DMS153 treated with DMSO at 0.1 percent for 48 hours (cell line): ENCODE data around the gene GJA3.

Experiments
- DNase-seq: peaks from one replicate; lab custom pipeline; 2025; ENCODE audit not compliant: unreplicated experiment; lab: John Stamatoyannopoulos, UW

The GJA3 gene

DNA sequence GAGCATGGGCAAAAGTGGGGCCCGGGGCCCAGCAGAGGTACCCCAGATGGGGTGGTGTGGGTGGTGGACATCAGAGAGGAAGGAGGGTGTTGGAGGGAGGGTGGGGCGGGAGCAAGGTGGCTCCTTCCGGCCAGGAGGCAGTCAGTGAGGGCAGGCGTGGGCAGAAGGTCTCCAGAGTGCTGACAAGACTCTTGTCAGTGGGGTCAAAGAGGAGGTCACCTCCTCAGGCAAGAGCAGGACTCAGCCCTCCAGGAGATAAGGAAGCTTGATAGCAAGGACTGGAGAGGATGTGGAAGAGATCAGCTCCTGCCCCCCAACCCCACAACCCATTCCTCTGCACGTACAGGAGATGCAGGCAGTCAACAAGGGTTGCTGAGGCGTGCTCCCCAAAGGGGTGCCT, 9.8 kb downstream of the GJA3 start:
- DNase-seq, result no peak

DNA sequence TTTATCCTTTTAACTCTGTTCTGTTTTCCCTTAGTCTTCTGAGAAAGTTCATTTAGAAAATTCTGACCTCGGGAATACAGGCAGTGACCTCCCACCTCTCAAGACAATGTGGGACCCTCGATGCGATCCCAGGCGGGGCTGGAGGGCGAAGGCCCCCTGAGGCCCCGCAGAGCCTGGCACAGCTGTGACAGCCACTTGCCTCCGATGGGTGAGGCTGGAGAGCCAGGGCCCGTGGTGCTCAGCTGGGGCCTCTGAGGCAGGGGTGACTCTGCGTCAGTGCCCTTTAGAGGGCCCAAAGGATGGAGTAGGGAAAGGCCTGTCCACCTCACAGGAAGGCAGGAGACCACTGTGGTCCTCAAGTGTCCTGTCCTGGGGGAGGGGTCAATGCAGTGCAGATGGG, 10.3 kb downstream of the GJA3 start:
- no peak for DNase-seq

DNA sequence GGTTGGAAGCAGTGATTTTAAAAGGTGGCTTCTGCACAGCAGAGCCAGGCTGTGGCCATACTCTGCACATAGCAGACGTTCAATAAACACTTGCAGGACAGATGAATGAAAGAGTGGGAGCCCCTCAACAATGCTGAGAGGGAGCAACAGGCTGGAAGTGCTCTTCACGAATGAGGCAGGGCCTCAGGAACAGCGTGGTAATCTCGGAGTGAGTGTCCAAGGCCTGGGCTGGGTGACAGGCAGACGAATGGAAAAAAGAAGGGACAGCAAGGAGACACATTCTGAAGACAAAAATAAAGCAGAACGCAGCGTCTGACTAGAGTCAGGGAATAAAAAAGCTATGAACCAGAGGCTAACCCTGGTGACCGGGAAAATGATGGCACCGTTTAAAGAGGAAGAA, 11.1 kb downstream of the GJA3 start:
- no peak for DNase-seq

DNA sequence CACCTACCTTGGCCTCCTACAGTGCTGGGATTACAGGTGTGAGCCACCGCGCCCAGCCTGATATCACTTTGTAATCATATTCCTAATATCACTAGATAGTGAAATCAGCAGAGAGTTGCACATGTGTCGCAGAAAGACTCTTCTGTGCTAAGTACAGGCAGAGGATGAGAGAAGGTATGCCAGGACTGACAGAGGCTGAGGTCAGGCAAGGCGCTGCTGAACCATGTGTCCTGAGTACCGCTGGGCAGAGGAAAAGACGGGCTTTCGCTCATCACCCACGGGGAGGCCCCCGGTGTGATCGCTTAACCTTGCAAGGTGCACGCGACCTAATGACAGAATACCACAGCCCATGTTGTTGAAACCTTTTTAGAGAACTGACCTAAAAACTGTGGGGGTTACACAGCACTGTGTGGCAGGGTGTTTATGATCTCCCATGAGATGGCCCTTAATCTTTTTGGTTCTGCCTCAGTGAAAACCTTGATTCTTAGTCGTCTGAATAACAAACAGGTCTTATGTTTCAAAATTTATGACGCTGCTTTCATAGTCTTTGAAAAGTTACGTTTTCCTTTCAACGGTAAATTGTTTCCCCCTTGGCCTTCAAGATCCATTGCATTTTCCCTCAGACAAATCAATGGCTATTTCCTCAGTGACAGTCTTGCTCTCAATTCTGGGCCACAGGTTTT, 12.2 kb downstream of the GJA3 start:
- no peak for DNase-seq

DNA sequence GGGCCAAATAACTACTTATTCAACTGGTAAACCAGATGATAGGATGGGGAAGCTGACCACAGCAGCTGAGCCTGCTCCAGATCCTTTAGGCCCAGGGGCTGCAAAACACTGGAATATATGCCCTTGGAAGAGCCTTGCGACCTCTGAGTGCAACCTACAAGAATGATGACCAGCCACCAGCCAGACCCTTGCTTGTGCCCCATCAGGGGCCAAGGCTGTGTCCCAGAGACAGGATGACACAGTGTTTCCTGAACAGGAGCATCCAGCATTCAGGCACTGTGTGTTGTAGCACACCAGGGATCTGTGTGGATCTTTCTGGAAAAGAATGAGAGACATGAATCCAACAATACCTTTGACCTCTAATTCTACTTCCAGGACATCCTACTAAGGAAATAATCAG, 14.5 kb downstream of the GJA3 start:
- DNase-seq, result no peak

DNA sequence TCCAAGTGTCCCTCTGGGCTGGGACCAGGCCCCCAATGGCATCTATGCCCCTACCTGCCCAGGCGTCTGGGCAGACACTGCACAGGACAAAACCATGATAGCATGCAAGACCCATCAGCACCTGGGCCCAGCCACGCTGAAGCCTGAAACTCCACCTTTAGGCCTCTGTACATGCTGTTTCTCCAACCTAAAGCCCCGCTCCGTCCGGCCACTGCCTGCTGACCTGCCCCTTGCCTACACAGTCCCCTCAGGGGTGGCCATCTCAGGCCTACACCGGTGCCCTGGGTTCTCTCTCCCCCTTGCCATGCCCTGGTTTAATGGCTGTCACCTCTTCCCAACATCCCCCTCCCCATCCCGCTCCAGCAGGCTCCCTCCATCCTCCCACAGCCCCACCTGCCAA, 15.3 kb downstream of the GJA3 start:
- DNase-seq, result no peak

DNA sequence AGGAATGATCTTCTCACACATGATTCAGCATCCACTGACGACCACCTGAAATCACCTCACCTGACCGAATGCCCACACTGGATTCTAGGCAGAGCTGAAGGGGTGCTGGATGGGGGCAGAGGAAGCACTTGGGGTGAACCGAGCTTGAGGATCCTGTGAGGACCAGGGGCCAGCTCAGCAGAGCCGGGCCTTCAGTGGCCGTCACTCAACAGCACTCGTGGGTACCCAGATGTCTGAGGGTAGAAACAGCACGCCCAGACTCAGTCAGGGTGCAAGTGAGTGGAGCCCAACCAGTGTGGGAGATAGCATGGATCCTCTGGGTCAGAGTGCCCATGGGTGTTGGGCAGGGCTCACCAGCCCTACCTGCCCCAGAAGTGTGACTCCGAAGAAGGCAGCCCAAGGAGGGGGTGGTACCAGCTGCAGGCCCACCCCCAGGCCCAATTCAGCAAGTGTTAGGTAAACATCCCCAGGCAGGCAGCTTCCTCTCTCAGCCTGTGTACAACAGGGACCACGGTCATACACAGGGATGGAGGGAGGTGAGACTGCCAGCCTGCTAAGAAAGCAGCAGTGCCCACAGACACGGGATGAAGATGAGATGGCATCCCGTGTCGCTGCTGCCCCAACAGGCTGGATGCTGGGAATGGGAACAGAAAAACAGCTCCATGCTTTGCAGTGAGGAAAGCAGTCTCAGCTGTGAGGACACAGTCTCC, 16.6 kb downstream of the GJA3 start:
- DNase-seq, result no peak

DNA sequence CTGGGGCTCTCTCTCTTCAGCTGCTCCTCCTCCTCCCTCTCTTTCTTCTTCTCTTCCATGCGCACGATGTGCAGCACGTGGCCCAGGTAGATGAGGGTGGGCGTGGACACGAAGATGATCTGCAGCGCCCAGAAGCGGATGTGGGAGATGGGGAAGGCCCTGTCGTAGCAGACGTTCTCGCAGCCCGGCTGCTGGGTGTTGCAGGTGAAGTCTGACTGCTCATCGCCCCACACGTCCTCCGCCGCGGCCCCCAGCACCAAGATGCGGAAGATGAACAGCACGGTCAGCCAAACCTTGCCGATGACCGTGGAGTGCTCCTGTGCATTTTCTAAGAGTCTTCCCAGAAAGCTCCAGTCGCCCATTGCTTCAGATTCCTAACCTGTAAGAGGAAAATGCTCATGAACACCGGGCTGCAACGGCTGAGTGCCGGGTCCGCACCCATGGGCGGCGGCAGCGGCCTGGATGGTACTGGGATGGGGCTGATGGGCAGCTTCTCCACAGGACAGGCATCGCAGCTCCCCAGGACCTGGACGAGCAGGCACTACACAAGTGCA, 17.8 kb downstream of the GJA3 start:
- no peak for DNase-seq

DNA sequence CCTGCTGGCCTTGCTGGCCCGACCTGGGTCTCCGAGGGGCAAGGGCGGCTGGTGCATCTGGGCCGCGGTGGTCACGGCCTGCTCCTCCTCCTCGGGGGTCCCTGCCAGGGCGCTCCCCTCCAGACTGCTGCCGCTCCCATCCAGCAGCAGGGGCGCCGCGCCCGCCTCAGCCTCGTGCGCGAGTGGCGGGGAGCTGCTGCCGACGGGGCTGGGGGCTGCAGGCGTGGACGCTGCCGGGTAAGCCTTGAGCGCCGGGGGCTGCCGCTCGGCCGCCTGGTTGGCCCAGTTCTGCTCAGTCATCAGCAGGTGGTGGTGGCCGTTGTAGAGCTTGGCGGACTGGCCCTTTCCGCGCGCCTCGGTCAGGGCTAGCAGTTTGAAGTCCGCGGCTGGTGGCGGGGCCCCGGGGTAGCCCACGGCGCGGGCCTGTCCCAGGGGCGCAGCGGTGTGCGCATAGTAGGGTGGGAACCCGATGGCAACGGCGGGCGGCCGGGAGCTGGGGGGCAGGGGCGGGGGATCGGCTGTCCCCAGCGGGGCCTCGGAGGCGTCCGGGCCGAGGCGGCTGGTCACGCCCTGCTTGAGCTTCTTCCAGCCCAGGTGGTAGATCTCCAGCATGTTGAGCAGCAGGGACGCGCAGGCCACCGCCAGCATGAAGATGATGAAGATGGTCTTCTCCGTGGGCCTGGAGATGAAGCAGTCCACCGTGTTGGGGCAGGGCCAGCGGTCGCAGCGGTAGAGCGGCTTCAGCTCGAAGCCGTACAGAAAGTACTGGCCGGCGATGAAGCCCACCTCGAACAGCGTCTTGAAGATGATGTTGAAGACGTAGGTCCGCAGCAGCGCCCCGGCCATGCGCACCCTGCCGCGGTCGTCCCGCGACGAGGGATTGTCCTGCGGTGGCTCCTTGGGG, 18.6 kb downstream of the GJA3 start:
- no peak for DNase-seq

DNA sequence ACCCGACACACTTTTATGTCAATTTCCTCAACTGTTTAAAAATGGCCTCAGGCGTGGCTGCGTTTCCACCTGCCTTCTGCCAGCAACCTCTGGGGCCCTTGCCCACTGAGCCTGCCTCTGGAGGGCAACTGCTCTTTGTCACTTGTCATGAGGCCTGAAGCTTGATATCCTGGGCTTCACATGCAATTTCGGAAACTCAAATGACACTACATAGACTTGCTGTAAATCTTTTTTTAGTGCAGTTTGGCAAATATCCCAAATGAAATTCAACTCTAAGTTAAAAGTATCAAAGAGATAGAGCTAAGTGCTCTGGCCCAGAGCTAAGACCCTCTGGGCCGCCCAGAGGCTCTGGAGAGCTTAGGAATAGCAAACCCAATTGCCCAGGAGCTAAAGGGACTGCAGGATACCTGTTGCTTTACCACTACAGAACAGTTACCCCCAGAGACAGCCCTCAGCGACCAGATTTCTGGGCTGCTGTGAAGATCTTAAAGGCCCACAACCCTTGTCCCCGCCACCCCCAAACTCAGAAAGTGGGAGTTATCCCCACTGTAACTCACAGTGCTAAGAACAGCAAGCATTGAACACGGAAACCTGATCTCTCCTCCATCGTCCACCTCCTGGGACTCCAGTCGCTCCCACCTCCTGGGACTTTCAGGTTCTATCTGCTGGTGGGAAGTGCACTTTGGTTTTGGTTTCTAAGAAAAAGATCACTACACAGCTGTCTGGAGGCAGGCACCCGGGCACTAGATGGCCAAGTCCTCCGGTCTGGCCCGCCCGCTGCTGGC, 19.4 kb downstream of the GJA3 start:
- DNase-seq, result no peak

DNA sequence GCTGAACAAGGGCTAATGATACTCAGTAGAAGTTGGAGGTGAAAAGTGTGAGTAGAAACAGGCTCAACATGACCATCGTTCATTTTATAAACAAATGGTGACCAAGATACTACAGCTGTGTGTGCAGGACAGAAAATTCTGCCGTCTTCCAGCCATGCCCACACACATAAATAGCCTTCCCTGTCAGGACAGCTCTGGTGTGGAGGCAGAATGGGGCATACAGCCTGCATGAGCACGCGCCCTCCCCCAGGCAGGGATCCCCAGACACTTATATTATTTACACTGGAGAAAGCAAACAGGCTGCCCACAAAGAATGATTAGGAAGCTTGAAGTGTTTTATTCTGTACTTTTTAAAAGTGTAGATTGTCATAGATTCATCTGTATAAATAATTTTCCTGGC, 20.4 kb downstream of the GJA3 start:
- no peak for DNase-seq

DNA sequence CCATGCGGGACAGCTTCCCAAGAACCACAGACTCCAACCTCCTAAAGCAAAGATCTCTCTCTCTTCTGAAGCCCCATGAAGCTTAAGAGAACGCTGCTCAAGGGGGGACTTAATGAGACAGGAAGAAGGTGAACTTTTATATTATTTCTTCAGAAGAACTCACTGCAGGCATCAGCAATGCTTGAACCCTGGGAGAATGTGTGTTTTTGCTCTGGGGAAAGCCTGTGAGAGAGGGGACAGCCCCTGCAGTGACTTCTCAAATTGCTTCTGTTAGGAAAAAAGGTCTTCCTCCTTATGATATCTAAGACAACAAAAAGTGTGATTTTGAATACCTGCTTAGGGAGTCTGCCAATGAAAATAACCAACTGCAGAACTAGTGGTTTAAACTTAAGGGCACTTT, 23.0 kb downstream of the GJA3 start:
- no peak for DNase-seq

DNA sequence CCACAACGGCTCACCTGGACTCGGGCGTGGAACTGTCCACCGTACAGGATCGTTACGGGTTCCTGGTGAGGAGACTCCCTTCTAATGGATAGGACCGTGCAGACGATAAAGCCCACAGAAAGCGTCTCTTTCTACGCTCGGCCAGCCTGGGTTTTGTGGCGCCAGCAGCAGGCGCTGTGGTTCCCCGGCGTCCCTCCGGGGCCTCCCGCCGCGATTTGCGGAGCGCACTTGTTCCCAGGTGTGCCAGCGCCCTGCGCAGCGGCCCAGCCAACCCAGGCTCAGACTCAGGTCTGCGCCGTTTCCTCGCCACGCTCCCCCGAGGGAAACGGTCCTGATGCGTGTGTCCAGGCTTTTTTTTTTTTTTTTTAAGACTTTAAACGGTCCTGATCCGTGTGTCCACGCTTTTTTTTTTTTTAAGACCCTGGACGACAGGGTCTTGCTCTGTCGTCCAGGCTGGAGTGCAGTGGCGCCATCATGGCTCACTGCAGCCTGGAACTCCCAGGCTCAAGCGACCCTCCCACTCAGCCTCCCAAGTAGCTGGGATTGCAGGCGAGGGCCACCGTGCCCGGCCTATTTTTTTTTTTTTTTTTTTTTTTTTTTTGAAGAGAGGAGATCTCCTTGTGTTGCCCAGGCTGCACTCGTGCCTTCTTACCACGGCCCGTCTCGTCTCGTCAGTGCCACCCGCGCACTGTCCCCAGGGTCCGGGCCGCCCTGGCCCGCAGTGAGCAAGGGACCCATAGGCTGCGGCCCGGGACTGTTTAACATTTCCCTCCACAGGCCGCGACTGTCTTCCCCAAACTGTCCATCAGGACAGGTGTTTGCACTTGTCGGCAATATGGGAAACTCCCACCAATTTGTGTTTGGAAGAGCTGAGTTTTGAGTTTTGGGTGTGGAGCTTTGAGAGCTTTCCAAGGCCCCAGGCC, 23.8 kb downstream of the GJA3 start:
- no peak for DNase-seq

DNA sequence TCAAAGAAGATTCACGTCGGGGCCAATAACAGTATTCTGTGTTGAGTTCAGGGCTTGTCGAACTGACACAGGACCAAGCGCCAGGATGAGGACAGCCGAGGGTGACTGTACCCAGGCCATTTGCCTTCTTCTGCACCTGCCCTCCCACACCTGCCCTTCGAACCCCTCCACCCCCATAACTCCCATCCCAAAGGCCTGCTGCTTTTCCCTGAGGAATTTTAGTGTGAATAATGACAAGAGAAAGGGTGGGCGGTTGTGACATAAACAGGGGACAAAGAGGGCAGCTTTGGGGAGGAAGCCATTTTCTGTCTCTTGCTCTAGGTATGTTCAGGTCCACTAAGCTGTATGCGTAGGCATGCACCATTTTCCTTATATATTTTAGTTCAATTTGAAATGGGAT, 26.1 kb downstream of the GJA3 start:
- no peak for DNase-seq

DNA sequence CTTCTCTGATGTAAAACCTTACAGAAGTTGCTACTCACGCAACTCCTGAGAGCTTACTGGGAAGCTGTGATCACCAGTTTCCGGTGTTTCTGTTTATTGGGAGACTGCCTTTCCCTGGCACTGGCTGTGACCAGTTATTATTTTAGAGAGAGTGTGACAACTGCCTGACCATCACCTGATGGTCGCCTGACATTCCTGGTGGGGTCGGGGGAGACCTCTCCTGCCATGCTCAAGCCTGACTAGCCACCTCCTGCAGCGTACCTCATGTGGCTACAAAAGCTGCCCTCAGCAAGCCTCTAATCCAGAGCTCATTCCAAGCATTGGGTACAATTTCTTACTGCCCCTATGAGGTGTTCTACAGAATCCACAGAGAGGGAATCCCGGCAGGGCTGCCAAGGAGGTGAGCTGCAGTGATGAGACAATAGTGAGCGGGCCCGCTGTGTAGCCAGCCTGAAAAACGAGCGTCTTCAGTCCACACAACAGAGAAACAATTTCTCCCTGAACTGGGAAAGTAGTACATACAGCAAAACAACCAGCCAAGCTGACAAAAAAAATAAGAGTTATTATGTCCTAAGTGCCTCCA, 28.7 kb downstream of the GJA3 start:
- no peak for DNase-seq

DNA sequence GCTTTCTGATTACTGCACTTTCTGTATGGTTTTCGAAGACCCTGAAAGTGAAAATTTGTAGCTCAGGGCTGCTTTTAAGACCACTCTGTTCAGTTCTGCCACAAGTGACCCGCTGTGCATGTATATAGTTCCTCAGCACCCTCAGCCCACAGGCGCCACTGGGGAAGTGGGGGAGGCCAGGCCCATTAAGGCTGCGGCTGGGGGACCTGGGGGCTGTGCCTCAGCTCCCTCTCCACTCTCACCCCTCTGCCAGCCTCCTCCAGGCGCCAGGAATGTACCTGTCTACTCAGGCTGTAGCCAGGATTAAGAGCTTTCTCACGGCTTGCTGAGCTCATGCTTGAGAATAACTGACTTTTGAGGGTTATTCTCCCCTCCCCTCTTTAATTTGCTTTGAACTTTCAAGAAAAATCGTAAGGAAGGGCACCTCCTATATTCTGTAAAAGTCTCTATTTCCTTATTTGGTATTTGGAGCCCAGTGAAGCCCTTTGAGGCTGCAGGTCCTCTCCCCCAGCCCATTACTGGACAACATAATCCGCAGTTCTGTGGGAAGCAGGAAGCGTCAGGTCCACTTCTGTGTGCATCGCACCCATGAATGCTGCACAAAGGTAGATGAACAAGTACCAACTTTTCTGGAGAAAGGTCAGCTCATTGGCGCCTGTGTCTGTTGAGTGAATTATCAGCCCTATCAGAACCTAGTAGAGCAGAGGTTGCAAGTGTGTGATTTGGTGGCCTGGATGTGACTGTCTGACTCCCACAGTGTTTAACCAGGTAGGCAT, 29.6 kb downstream of the GJA3 start:
- DNase-seq, result no peak

DNA sequence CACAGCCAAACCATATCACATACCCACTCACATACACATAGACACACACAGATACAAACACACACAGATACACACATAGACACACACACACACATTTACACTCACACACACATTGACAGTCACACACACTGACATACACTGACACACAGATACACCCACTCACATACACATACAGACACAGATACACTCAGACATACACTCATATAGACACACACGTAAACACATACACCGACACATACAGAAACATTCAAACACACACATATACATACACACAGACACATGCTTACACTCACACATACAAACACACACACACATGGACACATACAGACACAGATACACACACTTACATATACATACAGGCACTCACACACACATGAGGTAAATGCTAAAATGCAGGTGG, 30.2 kb downstream of the GJA3 start:
- no peak for DNase-seq

DNA sequence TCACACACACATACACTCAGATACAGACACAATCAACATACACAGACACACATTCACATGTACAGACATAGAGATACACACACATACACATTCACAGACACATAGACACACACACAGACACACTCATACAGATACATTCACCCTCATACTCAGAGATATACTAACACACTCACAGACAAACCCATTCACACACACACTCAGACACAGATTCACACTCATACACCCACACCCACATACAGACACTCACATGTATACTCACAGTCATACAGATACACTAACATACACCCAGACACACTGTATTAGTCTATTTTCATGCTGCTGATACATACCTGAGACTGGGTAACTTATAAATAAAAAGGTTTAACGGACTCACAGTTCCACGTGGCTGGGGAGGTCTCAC, 30.8 kb downstream of the GJA3 start:
- DNase-seq, result no peak

DNA sequence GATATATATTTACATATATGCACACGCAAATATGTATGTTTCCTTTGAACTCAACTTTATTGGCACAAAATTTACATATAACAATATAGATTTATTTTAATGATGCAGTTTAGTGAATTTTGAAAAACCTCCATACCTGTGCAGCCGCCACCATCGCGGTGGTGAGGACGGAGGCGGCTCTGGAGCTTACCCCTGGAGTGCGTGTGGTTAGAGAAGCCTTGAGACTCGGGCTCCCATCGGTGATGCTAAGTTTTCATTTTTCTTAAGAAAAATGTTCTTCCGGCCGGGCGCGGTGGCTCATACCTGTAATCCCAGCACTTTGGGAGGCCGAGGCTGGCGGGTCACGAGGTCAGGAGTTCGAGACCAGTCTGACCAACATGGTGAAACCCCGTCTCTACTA, 31.8 kb downstream of the GJA3 start:
- no peak for DNase-seq
